Subcutaneous abdominal adipose tissue (tissue), 5 donors: ENCODE measurements around the gene COL4A2.

Source experiments
- H3K27ac ChIP-seq: one replicate; pipeline ENCODE4 v1.7.0; 2013; ENCODE audit warnings: low read depth, mild to moderate bottlenecking, inconsistent platforms, low read length, moderate library complexity
- H3K27me3 ChIP-seq, 5 donors: one replicate each; pipeline ENCODE4 v1.7.0; 2013; ENCODE audit warnings: low read length in 5 of 5, inconsistent platforms in 1 of 5; ENCODE audit not compliant: control insufficient read depth in 5 of 5, insufficient read depth in 4 of 5
- H3K36me3 ChIP-seq, 5 donors: one replicate each; pipeline ENCODE4 v1.7.0; 2013; ENCODE audit warnings: low read length in 5 of 5; ENCODE audit not compliant: control insufficient read depth in 5 of 5, insufficient read depth in 5 of 5
- H3K4me1 ChIP-seq, 5 donors: one replicate each; pipeline ENCODE4 v1.7.0; 2013; ENCODE audit warnings: low read length in 5 of 5, mild to moderate bottlenecking in 3 of 5, moderate library complexity in 1 of 5; ENCODE audit not compliant: control insufficient read depth in 5 of 5, insufficient read depth in 5 of 5
- H3K4me3 ChIP-seq, 5 donors: one replicate each; pipeline ENCODE4 v1.7.0; 2013; ENCODE audit warnings: low read length in 5 of 5, low read depth in 1 of 5
- H3K9ac ChIP-seq, 5 donors: one replicate each; pipeline ENCODE4 v1.7.0; 2013; ENCODE audit warnings: low read length in 5 of 5, mild to moderate bottlenecking in 4 of 5, moderate library complexity in 3 of 5
- H3K9me3 ChIP-seq, 5 donors: one replicate each; pipeline ENCODE4 v1.7.0; 2013; ENCODE audit warnings: low read length in 5 of 5; ENCODE audit not compliant: control insufficient read depth in 5 of 5
- donor health status: healthy.
- donor health status: healthy.
- donor health status: healthy.
- donor health status: healthy.
- donor health status: healthy.

Gene COL4A2

DNA sequence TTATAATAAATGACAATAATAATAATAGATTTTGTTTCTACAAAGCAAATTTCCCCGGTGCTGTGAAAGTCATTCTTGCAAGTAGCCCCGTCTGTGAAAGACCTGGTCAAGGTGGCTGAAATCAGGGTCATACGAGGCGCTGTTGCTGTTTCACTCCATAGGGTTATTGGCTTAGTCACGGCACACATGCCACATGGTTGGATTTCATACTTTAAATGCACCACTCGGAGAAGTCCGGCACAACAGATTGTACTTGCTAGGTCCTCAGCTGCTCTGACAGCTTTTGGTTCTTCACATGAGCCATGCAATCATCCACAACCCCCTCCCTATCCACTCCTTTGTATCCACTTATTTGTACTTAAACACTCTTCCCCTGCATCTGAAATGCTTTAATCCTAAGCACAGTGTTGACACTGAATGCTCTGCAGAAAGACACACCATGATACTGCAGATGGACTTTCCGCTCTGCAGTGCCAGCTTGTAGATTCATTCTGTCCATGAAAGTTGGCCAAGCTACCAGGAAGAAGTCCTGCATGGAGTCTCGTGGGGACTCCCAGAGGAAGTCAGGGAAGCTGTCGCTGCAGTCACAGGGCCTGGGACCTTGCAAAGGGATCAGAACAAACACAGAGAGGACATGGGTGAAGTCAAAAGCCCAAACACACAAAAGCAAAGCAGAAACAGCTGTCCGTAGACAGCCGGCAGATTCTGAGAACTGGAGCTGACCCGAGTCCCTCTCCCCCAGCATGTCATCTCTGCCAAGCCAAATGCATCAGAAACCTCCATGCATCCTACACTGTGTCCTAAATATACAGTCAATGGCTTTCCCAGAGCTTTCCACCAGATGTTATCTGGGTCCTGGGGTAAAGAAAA lies 124.6 kb downstream of the COL4A2 start:
- Histone ChIP-seq H3K27me3 (no peaks in the 10 kb centered on the region), H3K27ac (peak overlapping the region; percentile 80), H3K4me1 (peaks cover 7 to 28% (median 20%) of the 10 kb centered on the region in 5 donors), H3K9ac (peak overlapping the region in 1 of 5 donors; percentile 19), H3K36me3 (peaks cover 27 to 86% (median 67%) of the 10 kb centered on the region in 5 donors), H3K4me3 (no peak overlapping the region), H3K9me3 (no peaks in the 10 kb centered on the region)

DNA sequence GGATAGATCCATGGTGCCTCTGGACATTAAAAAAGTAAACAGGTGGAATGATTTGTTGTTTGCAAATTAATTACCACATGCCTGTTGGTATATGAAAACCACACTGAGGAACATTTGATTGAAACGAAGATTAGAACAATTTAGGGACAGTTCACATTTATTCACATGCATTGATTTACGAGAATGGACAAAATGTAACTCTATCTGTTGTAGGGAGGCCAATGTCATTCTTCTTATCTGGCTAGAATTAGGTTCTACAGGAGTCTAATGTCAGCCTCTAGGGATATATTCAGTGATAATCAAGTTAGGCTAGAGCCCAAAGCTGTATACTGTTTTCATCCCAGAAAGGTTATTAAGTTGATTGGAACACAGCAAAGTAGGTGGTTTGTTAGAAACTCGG lies 125.4 kb downstream of the COL4A2 start:
- Histone ChIP-seq H3K4me3 (no peak overlapping the region), H3K4me1 (peaks cover 7 to 28% (median 20%) of the 10 kb centered on the region in 5 donors), H3K27me3 (no peaks in the 10 kb centered on the region), H3K9ac (peak overlapping the region in 1 of 5 donors; percentile 32), H3K36me3 (peaks cover 29 to 92% (median 75%) of the 10 kb centered on the region in 5 donors), H3K9me3 (no peaks in the 10 kb centered on the region), H3K27ac (peak overlapping the region; percentile 80)

DNA sequence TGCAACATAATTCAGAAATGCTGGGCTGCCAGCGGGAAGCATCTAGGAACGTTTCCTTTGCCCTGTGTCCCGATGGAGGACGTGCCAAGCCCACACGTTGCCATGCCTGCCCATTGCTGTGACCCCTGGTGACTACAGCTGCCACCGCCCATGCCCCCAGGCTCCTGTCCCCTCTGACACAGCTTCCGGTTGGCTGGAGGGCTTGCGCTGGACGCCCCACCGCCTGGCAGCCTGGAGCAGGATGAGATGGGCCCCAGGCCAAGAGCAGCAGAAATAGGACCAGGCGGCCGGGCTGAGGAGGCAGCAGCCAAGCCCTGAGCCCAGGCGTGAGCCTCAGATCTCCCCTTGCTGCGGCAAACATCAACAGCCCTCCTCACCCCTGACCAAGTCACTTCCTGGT lies 125.9 kb downstream of the COL4A2 start:
- H3K27ac ChIP-seq: peak overlapping the region; percentile 80
- H3K4me3 ChIP-seq: no peak overlapping the region
- peaks cover 7 to 28% (median 20%) of the 10 kb centered on the region in 5 donors for H3K4me1 ChIP-seq
- H3K36me3 ChIP-seq: peaks cover 26 to 93% (median 80%) of the 10 kb centered on the region in 5 donors
- peak overlapping the region in 1 of 5 donors; percentile 6 for H3K9ac ChIP-seq
- H3K27me3 ChIP-seq: no peaks in the 10 kb centered on the region
- H3K9me3 ChIP-seq: no peaks in the 10 kb centered on the region

DNA sequence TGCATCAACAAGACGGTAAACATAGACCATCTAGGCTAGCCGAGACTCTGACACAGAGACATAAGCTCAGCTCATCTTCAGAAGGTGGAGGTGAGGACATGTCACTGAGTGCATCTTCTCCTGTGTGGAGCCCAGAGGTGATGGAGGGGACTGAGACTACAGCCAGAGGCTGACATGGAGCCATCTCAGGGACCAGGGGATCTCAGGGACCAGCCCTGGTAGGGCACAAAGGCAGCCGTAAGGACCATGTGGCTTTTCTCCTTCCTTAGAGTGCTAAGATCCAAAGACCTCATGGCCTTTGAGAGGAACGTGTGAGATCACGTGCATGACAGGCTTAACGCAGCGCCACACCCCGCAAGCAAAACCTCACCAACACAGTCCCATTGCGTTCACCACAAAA lies 127.5 kb downstream of the COL4A2 start:
- H3K27me3 ChIP-seq: no peaks in the 10 kb centered on the region
- H3K9me3 ChIP-seq: no peaks in the 10 kb centered on the region
- H3K27ac ChIP-seq: no peak overlapping the region

DNA sequence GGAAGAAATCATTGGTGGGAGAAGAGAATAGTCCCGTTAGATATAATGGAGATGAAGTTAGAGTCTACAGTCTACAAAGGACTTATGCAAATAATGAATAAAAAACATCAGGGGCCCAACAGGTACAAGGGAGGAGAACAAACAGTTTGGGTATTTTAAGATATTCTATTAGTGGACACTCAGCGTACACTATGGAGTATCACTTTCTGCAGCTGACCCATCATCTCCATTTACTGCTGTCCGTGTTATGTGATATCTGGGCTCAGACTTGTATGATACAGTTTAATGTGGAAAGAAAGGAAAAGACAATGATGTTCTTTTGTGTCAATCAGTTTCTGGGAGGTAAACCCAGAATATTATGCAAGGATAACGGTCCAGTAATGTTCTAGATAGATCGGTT lies 128.2 kb downstream of the COL4A2 start:
- H3K4me3 ChIP-seq: no peak overlapping the region
- H3K4me1 ChIP-seq: peaks cover 7 to 28% (median 20%) of the 10 kb centered on the region in 5 donors
- H3K36me3 ChIP-seq: peaks cover 12 to 94% (median 80%) of the 10 kb centered on the region in 5 donors
- no peaks in the 10 kb centered on the region for H3K27me3 ChIP-seq
- H3K9ac ChIP-seq: no peak overlapping the region
- no peaks in the 10 kb centered on the region for H3K9me3 ChIP-seq
- H3K27ac ChIP-seq: no peak overlapping the region

More for the DNA sequence above, 127.5 kb downstream of the COL4A2 start:
- no peak overlapping the region for H3K4me3 ChIP-seq
- peaks cover 16 to 93% (median 81%) of the 10 kb centered on the region in 5 donors for H3K36me3 ChIP-seq
- no peak overlapping the region for H3K9ac ChIP-seq
- H3K4me1 ChIP-seq: peaks cover 7 to 28% (median 20%) of the 10 kb centered on the region in 5 donors

DNA sequence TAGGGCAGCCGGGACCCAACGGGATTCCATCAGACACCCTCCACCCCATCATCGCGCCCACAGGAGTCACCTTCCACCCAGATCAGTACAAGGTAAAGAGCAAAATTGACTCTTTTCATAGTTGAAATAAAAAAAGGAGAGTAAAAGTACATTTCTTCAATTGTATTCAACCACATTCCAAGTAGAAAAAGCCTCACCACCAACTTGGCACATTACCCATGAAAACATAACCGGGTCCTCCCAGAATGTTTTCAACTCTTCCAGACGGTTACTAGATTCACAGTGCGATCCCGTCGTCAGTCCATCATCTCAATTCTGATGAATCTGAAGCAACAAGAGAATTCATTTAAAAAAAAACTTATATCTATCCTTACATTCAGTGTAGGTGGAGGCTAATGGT lies 129.2 kb downstream of the COL4A2 start:
- Histone ChIP-seq H3K9me3 (no peaks in the 10 kb centered on the region), H3K4me3 (no peak overlapping the region), H3K4me1 (peaks cover 7 to 24% (median 19%) of the 10 kb centered on the region in 5 donors), H3K27ac (no peak overlapping the region), H3K9ac (no peak overlapping the region), H3K27me3 (no peaks in the 10 kb centered on the region), H3K36me3 (peaks cover 12 to 94% (median 80%) of the 10 kb centered on the region in 5 donors)

DNA sequence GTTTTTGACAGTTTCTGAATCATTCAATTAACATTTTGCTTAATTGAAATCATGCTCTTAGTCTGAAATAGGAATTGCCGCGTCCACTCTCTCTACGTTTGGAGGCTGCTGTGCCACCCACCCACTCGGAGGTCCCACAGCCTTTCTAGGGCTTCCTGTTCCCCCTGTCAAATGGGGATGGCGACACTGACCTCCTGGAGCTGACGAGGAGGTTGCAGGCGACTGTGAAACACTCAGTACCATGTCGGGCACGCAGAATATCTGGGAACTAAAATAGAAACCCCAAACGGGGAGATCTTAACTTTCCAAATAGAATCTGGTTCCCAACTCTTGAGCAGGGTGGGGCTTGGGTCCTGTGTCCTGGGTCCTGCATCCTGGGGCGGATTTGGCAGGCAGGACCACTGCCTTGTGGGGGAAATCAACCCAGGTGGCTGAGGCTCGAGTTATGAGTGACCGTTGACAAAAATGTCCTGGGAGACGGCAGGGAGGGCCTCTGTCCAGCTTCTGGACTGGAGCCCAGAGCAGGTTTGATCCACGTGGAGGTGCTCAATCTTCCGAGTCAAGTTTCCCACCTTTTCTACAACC lies 129.8 kb downstream of the COL4A2 start:
- Histone ChIP-seq H3K9me3 (no peaks in the 10 kb centered on the region), H3K27ac (no peak overlapping the region), H3K27me3 (no peaks in the 10 kb centered on the region), H3K4me1 (peaks cover under 1 to 18% (median 13%) of the 10 kb centered on the region in 5 donors), H3K9ac (no peak overlapping the region), H3K4me3 (no peak overlapping the region), H3K36me3 (peaks cover 15 to 93% (median 78%) of the 10 kb centered on the region in 5 donors)

DNA sequence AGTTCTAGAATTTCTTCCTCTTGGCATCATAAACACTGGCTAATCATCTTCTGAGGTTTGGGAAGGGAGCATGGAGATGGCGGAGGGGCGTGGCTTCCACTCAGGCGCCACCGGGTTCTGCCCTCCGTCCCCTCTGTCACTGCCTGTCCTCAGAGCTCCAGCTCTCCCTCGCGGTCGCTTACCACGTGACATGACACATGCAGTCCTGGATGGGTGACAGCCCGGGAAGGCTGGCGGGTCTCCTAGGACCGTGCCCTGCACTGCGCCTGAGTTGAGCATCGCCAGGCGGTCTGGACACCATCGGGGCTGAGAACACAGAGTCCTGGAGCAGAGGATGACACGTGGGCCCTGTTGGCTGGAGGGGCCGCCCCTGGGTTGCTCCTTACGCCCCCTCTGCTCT lies 131.1 kb downstream of the COL4A2 start:
- no peaks in the 10 kb centered on the region for H3K9me3 ChIP-seq
- no peak overlapping the region for H3K27ac ChIP-seq
- no peaks in the 10 kb centered on the region for H3K27me3 ChIP-seq
- H3K4me1 ChIP-seq: peaks cover 0 to 7% (median 4%) of the 10 kb centered on the region in 5 donors
- H3K4me3 ChIP-seq: no peak overlapping the region
- H3K9ac ChIP-seq: no peak overlapping the region
- peaks cover 15 to 98% (median 85%) of the 10 kb centered on the region in 5 donors for H3K36me3 ChIP-seq

DNA sequence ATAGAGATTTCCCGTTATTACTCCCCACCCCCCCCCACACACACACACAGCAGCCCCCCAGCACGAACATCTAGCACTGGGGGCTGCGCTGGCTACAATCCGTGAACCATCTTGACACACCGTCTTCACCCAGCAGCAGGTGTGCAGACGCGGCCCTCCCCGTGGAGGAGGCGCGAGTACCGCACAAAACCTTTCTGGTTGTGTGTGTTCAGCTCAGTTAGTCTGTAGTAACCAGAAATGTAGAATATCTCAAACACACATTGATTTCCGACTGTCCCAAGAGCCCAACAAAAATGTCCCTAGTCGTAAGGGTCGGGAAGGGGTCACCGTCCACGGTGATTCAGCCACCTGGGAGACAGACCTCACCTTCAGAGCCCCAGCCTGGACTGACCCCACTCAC lies 131.7 kb downstream of the COL4A2 start:
- no peak overlapping the region for H3K9ac ChIP-seq
- H3K27ac ChIP-seq: no peak overlapping the region
- no peaks in the 10 kb centered on the region for H3K9me3 ChIP-seq
- peaks cover 15 to 97% (median 86%) of the 10 kb centered on the region in 5 donors for H3K36me3 ChIP-seq
- H3K4me1 ChIP-seq: peaks cover 0 to 6% (median 0%) of the 10 kb centered on the region in 5 donors
- no peaks in the 10 kb centered on the region for H3K27me3 ChIP-seq
- H3K4me3 ChIP-seq: no peak overlapping the region
